GM12878 (cell line): ENCODE data around the gene KIF5C. TPM values are rescaled to one million over a fixed set of nuclear protein-coding genes. Genes with fewer than 3 reads are reported as not detected.

Source experiments
- ATAC-seq: fragments of 200-7000 bp; cut with Tn5 transposase; 3 replicates; pipeline ENCODE4 v1.9.1; 2020; ENCODE audit warnings: mild to moderate bottlenecking, moderate library complexity
- BruUV-seq: library from RNA; stranded (reverse); fragments of 400-500 nt; replicated peaks from 2 replicates; lab custom pipeline; 2021; lab: Mats Ljungman, UMichigan
- CTCF ChIA-PET: fragments of 300-600 bp; sonication (Branson Sonifier 250); formaldehyde crosslinking; extraction: SDS; loops from one replicate; lab custom pipeline; 2021; ENCODE audit warnings: inconsistent platforms; lab: Yijun Ruan, JAX
- POLR2A ChIA-PET: fragments of 350-600 bp; formaldehyde crosslinking; extraction: SDS; loops from one replicate; lab custom pipeline; 2021; ENCODE audit warnings: inconsistent platforms; lab: Charles Lee
- RAD21 ChIA-PET: fragments of 300-600 bp; sonication (Branson Sonifier 250); formaldehyde crosslinking; loops from one replicate; lab custom pipeline; 2023; ENCODE audit warnings: antibody characterized with exemption; ENCODE audit not compliant: unreplicated experiment; lab: Charles Lee
- SMC1A ChIA-PET: fragments of 300-600 bp; sonication (Branson Sonifier 250); formaldehyde crosslinking; loops from one replicate; lab custom pipeline; 2023; ENCODE audit not compliant: unreplicated experiment, uncharacterized antibody; lab: Charles Lee
- DNase-seq: peaks from one replicate; pipeline ENCODE4 v3.0.0-alpha.2; 2011; ENCODE audit warnings: low read depth, low spot score
- FAIRE-seq: peaks from 3 replicates; lab custom pipeline; 2011; peaks lifted over from hg19 to GRCh38; lab: Jason Lieb, UNC
- H2AFZ ChIP-seq: 2 replicates; pipeline ENCODE4 v1.6.0; 2011; ENCODE audit warnings: low read depth, low read length, control low read depth; ENCODE audit not compliant: control insufficient read depth
- H3K27ac ChIP-seq: 2 replicates; pipeline ENCODE4 v1.5.1; 2011; ENCODE audit warnings: control low read depth; ENCODE audit not compliant: control insufficient read depth, insufficient read depth
- H3K27me3 ChIP-seq, 2 experiments: replicated peaks in 1 of 2; 2 replicates each; pipeline versions ENCODE4 v1.6.0 to v1.6.1; 2011; ENCODE audit warnings: low read length in 1 of 2; ENCODE audit not compliant: control insufficient read depth in 2 of 2, insufficient read depth in 2 of 2
- H3K36me3 ChIP-seq, 2 experiments: 2 replicates each; pipeline ENCODE4 v1.5.1; 2011; ENCODE audit warnings: low read length in 1 of 2; ENCODE audit not compliant: control insufficient read depth in 2 of 2, insufficient read depth in 2 of 2
- H3K4me1 ChIP-seq: 2 replicates; pipeline ENCODE4 v1.6.1; 2011; ENCODE audit warnings: mild to moderate bottlenecking, low read length, moderate library complexity, mixed read lengths; ENCODE audit not compliant: control insufficient read depth, insufficient read depth
- H3K4me2 ChIP-seq: 2 replicates; pipeline ENCODE4 v1.6.0; 2011; ENCODE audit warnings: control low read depth; ENCODE audit not compliant: control insufficient read depth, insufficient read depth
- H3K4me3 ChIP-seq: fragments of 200-600 bp; sonication (generic); 2 replicates; pipeline ENCODE4 v1.5.1; 2016
- H3K79me2 ChIP-seq: 2 replicates; pipeline ENCODE4 v1.6.0; 2011; ENCODE audit warnings: low read length; ENCODE audit not compliant: control insufficient read depth, insufficient read depth
- H3K9ac ChIP-seq: 2 replicates; pipeline ENCODE4 v1.8.0; 2011; ENCODE audit warnings: low read length, control low read depth, mixed read lengths; ENCODE audit not compliant: control insufficient read depth, insufficient read depth
- H3K9me3 ChIP-seq: replicated peaks from 3 replicates; pipeline ENCODE4 v1.5.1; 2011; ENCODE audit warnings: mild to moderate bottlenecking, low read length; ENCODE audit not compliant: control insufficient read depth, insufficient read depth
- H4K20me1 ChIP-seq: 2 replicates; pipeline ENCODE4 v1.6.0; 2011; ENCODE audit not compliant: control insufficient read depth, insufficient read depth
- BMI1 ChIP-seq: fragments of 450-650 bp; IDR thresholded peaks from 2 replicates; pipeline ENCODE4 v1.6.1; 2016; ENCODE audit warnings: mild to moderate bottlenecking, moderate library complexity, borderline replicate concordance
- CBX5 ChIP-seq: sonication (generic); IDR thresholded peaks from 2 replicates; pipeline ENCODE4 v1.6.1; 2016; ENCODE audit warnings: low read depth, moderate library complexity, mild to moderate bottlenecking, inconsistent platforms
- CREM ChIP-seq: IDR thresholded peaks from 2 replicates; pipeline ENCODE4 v1.6.1; 2014; ENCODE audit warnings: antibody characterized with exemption, low read depth
- EP300 ChIP-seq, 2 experiments: fragments of 150-350 bp in 1 of 2; IDR thresholded peaks; 2 replicates each; pipeline ENCODE4 v1.6.1; 2011 to 2012; ENCODE audit warnings: low read depth in 2 of 2, low read length in 2 of 2, borderline replicate concordance in 1 of 2, improper control_type of control experiment in 1 of 2, inconsistent platforms in 1 of 2; ENCODE audit not compliant: control insufficient read depth in 1 of 2
- MEF2A ChIP-seq: IDR thresholded peaks from 2 replicates; pipeline ENCODE4 v1.6.1; 2011; ENCODE audit warnings: low read depth, mild to moderate bottlenecking, low read length, moderate library complexity; ENCODE audit not compliant: insufficient read depth
- RCOR1 ChIP-seq: conservative IDR thresholded peaks from 2 replicates; pipeline ENCODE4 v1.6.1; 2012; ENCODE audit warnings: low read depth, low read length, improper control_type of control experiment
- RFX5 ChIP-seq: IDR thresholded peaks from 2 replicates; pipeline ENCODE4 v1.6.1; 2011; ENCODE audit warnings: low read depth, low read length, improper control_type of control experiment
- TAF1 ChIP-seq: IDR thresholded peaks from 2 replicates; pipeline ENCODE4 v1.6.1; 2011; ENCODE audit warnings: mild to moderate bottlenecking, low read depth, low read length, borderline replicate concordance
- TCF3 ChIP-seq: IDR thresholded peaks from 2 replicates; pipeline ENCODE4 v1.6.1; 2012; ENCODE audit warnings: low read depth, mild to moderate bottlenecking, low read length, borderline replicate concordance; ENCODE audit not compliant: insufficient read depth
- ZNF274 ChIP-seq: IDR thresholded peaks from one replicate; pipeline ENCODE4 v1.8.0; 2011; ENCODE audit not compliant: insufficient read length, insufficient read depth
- WGBS: methylation state at CpG from one replicate; pipeline ENCODE4 v1.1.6; 2016; ENCODE audit warnings: low lambda C conversion rate; ENCODE audit not compliant: insufficient replicate concordance, insufficient coverage; ENCODE audit errors: missing lambda C conversion rate; 5-methylcytosine and 5-hydroxymethylcytosine counted together
- in situ Hi-C: fragments of 300-500 bp; cut with MboI; formaldehyde crosslinking; loops from 9 replicates; pipeline ENCODE4 v1.14.3; 2018; ENCODE audit warnings: mixed read lengths
- intact Hi-C: fragments of 100-400 bp; cut with micrococcal nuclease; formaldehyde crosslinking; loops from one replicate; pipeline ENCODE4 v1.14.2; 2022; ENCODE audit not compliant: unreplicated experiment
- polyA plus RNA-seq, 11 experiments: library from polyadenylated mRNA; depleted of rRNA in 4 of 11; unstranded in 6 of 11; stranded (reverse) in 5 of 11; fragments of >200 nt; fragmentation: Nextera tagmentation in 4 of 11; fragmentation: Illumina TruSeq in 1 of 11; extraction: Ambion mirVana in 4 of 11; extraction: Trizol in 1 of 11; gene quantifications; 1 replicate in 1 of 11; 2 replicates in 10 of 11; pipeline versions ENCODE4 v1.2.1 to v1.2.3, GENCODE V29; 2011 to 2016; ENCODE audit warnings: inconsistent platforms in 2 of 11, missing spikeins in 2 of 11, low read depth in 1 of 11
- total RNA-seq, 4 experiments: library from RNA; depleted of rRNA in 3 of 4; stranded (reverse); fragments of >200 nt in 3 of 4; fragmentation: Illumina TruSeq in 1 of 4; extraction: Trizol in 1 of 4; gene quantifications; 2 replicates each; pipeline versions ENCODE4 v1.2.1 to v1.2.3, GENCODE V29; 2013 to 2021

The KIF5C gene
- total and polyA plus RNA-seq, 10 of the 15 experiments (the other 5 are each of a cell fraction or from before 2014, with no cell fraction given): 0.08 to 0.49 (median 0.24) TPM

- Histone ChIP-seq H3K27ac (no peak overlapping the region), H2AFZ (no peak overlapping the region), H3K4me2 (no peak overlapping the region), H4K20me1 (no peaks in the 10 kb centered on the region), H3K9me3 (no peaks in the 10 kb centered on the region), H3K36me3 (no peaks in the 10 kb centered on the region), H3K79me2 (no peaks in the 10 kb centered on the region), H3K4me3 (no peak overlapping the region), H3K9ac (no peak overlapping the region), H3K27me3 (no peaks in the 10 kb centered on the region), H3K4me1 (no peaks in the 10 kb centered on the region)
- RAD21 ChIA-PET: no interaction called here
- intact Hi-C loops: no loop called here
- CTCF ChIA-PET: no interaction called here
- TF ChIP-seq TAF1 (no peak), ZNF274 (no peak), BMI1 (no peak), CBX5 (no peak), RCOR1 (no peak), RFX5 (no peak), TCF3 (no peak), EP300 (IDR thresholded peaks at IDR 0.05; ENCODE audit: borderline replicate concordance in 1 of 2, control insufficient read depth in 1 of 2, low read depth in 2 of 2, low read length in 2 of 2) (no peak), CREM (no peak), MEF2A (no peak)
- BruUV-seq: no TSS peak
- WGBS: 56% methylated on average over 6 of the region's 6 CpGs
- ATAC-seq (no peak), FAIRE-seq (no peak), DNase-seq (no peak)
- in situ Hi-C loops: no loop called here
- POLR2A ChIA-PET: no interaction called here
- SMC1A ChIA-PET: interaction anchor here (0.6 kb wide), 1 partner anchor 71 kb away, joined by 3 read pairs; no protein-coding TSS in a partner anchor
Measured at GRCh38 chr2:148953426-148953825, 78.4 kb downstream of the KIF5C start.
